Activated CD4-positive, alpha-beta T cell treated with anti-CD3 and anti-CD28 coated beads, Interleukin-2, Interleukin-4, amounts not matched to agents 100 ng/mL and 50 ng/mL, durations not matched to agents 16 hours and 8 hours (primary cell): ENCODE results near the gene F12.
A peak's percentile ranks its signal among the peaks of the same experiment; 100 is the strongest.
"Not testable (repeated sequence)": the region's sequence is repeated elsewhere in the genome, so short reads cannot be mapped to it uniquely, and the experiment has no call there.

ENCODE experiments used
- DNase-seq: peaks from one replicate; pipeline ENCODE4 v3.0.0-alpha.2; 2020; ENCODE audit warnings: low spot score

F12 gene

GRCh38 chr5:177387405-177387804, 22.0 kb downstream of the F12 start:
- no peak for DNase-seq

GRCh38 chr5:177386542-177386941, 22.8 kb downstream of the F12 start:
- no peak for DNase-seq

- DNase-seq: no peak
Observed at GRCh38 chr5:177385720-177386119, 23.6 kb downstream of the F12 start.

- no peak for DNase-seq
Observed at GRCh38 chr5:177384134-177384533, 25.2 kb downstream of the F12 start, which contains the start of gene SLC34A1. SLC34A1 (plus strand) TSS chr5:177384434; CDS start chr5:177385742, 1,308 bp downstream.

- DNase-seq: no peak
Observed at GRCh38 chr5:177383181-177383580, 26.2 kb downstream of the F12 start.

- no peak for DNase-seq
Observed at GRCh38 chr5:177382423-177383029, 26.8 kb downstream of the F12 start.

GRCh38 chr5:177380805-177381126, 28.6 kb downstream of the F12 start:
- no peak for DNase-seq

- peak; percentile 59 for DNase-seq
Observed at GRCh38 chr5:177378884-177379883, 30.2 kb downstream of the F12 start.

- DNase-seq: no peak
Observed at GRCh38 chr5:177377851-177378776, 31.2 kb downstream of the F12 start.

GRCh38 chr5:177376107-177376506, 33.3 kb downstream of the F12 start:
- no peak for DNase-seq

GRCh38 chr5:177375516-177375915, 33.8 kb downstream of the F12 start:
- not testable (repeated sequence) for DNase-seq

GRCh38 chr5:177374211-177374610, 35.2 kb downstream of the F12 start:
- no peak for DNase-seq

- no peak for DNase-seq
Observed at GRCh38 chr5:177373806-177374205, 35.6 kb downstream of the F12 start.

- DNase-seq: no peak
Observed at GRCh38 chr5:177372910-177373309, 36.5 kb downstream of the F12 start.

GRCh38 chr5:177372034-177372896, 37.1 kb downstream of the F12 start:
- peak; percentile 50 for DNase-seq

GRCh38 chr5:177371120-177372033, 38.0 kb downstream of the F12 start:
- no peak for DNase-seq

GRCh38 chr5:177370488-177371119, 38.8 kb downstream of the F12 start:
- peak; percentile 66 for DNase-seq

- DNase-seq: no peak
Observed at GRCh38 chr5:177369645-177370440, 39.5 kb downstream of the F12 start.
